Neural progenitor cell (in vitro differentiated cells): ENCODE data around the gene MFSD11.

Experiments
- EZH2 ChIP-seq: fragments of 200-600 bp; sonication (generic); IDR thresholded peaks from 2 replicates; pipeline ENCODE4 v1.6.1; 2017; ENCODE audit warnings: antibody characterized with exemption, mild to moderate bottlenecking, moderate library complexity
- EZH2phosphoT487 ChIP-seq: fragments of 200-600 bp; sonication (generic); IDR thresholded peaks from 2 replicates; pipeline ENCODE4 v1.6.1; 2017; ENCODE audit warnings: antibody characterized with exemption
- TF ChIP-seq, protein P1 (sequence below): fragments of 200-600 bp; sonication (generic); IDR thresholded peaks from 2 replicates; pipeline ENCODE4 v1.5.1; 2017; ENCODE audit warnings: antibody characterized with exemption, mild to moderate bottlenecking

DNA sequence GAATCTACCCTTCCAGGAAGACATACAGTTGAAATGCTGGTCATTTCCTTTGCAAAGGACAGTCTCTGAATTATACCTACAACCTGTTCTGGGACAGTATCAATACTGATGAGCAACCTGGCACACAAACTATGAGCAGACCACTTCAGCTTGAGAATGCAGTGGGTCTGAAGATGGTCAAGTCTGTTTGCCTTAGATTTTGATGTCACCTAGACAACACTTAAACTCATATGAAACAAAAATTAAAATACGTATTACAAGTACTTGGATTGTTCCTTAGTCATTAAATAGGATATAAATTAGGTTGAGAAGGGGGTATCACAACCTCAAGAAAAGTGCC, 4.3 kb upstream of the MFSD11 start:
- TF ChIP-seq, protein P1, sequence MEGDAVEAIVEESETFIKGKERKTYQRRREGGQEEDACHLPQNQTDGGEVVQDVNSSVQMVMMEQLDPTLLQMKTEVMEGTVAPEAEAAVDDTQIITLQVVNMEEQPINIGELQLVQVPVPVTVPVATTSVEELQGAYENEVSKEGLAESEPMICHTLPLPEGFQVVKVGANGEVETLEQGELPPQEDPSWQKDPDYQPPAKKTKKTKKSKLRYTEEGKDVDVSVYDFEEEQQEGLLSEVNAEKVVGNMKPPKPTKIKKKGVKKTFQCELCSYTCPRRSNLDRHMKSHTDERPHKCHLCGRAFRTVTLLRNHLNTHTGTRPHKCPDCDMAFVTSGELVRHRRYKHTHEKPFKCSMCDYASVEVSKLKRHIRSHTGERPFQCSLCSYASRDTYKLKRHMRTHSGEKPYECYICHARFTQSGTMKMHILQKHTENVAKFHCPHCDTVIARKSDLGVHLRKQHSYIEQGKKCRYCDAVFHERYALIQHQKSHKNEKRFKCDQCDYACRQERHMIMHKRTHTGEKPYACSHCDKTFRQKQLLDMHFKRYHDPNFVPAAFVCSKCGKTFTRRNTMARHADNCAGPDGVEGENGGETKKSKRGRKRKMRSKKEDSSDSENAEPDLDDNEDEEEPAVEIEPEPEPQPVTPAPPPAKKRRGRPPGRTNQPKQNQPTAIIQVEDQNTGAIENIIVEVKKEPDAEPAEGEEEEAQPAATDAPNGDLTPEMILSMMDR = no peak
- TF ChIP-seq EZH2 (no peak), EZH2phosphoT487 (no peak)
